Skeletal muscle tissue (tissue), 4 donors: ENCODE results near the gene BIRC6. TPM values are rescaled to one million over a fixed set of nuclear protein-coding genes. Genes with fewer than 3 reads are reported as not detected.
A peak's percentile ranks its signal among the peaks of the same experiment; 100 is the strongest.

Experiments used
- H3K27ac ChIP-seq: one replicate; pipeline ENCODE4 v1.7.0; 2013; ENCODE audit warnings: mild to moderate bottlenecking, low read depth, low read length, inconsistent platforms
- H3K27me3 ChIP-seq, 3 donors: one replicate each; pipeline ENCODE4 v1.7.0; 2013; ENCODE audit warnings: low read length in 3 of 3; ENCODE audit not compliant: control insufficient read depth in 3 of 3, insufficient read depth in 3 of 3
- H3K36me3 ChIP-seq, 3 donors: one replicate each; pipeline ENCODE4 v1.7.0; 2013; ENCODE audit warnings: low read length in 3 of 3; ENCODE audit not compliant: control insufficient read depth in 3 of 3, insufficient read depth in 3 of 3
- H3K4me1 ChIP-seq, 3 donors: one replicate each; pipeline ENCODE4 v1.7.0; 2013; ENCODE audit warnings: low read length in 3 of 3, mild to moderate bottlenecking in 3 of 3; ENCODE audit not compliant: control insufficient read depth in 3 of 3, insufficient read depth in 3 of 3
- H3K4me3 ChIP-seq, 3 donors: one replicate each; pipeline ENCODE4 v1.7.0; 2013; ENCODE audit warnings: low read length in 3 of 3
- H3K9ac ChIP-seq, 3 donors: one replicate each; pipeline ENCODE4 v1.7.0; 2013; ENCODE audit warnings: low read length in 3 of 3, mild to moderate bottlenecking in 3 of 3, moderate library complexity in 2 of 3, low read depth in 1 of 3
- H3K9me3 ChIP-seq, 3 donors: one replicate each; pipeline ENCODE4 v1.7.0; 2013; ENCODE audit warnings: low read length in 3 of 3; ENCODE audit not compliant: control insufficient read depth in 3 of 3
- total RNA-seq: library from RNA; depleted of rRNA; stranded (reverse); fragments of >200 nt; gene quantifications from one replicate; pipeline ENCODE4 v1.2.3, GENCODE V29; 2014
- donor health status: Osteomylitis.

Gene BIRC6
- total RNA-seq, 1 donor from 2014 or later, result 216 TPM

GRCh38 chr2:32403782-32404181 lies 47.0 kb downstream of the BIRC6 start:
- Histone ChIP-seq H3K4me1 (peaks cover 0 to 3% (median 2%) of the 10 kb centered on the region in 3 donors), H3K36me3 (peaks cover 4 to 18% (median 9%) of the 10 kb centered on the region in 3 donors), H3K27me3 (no peaks in the 10 kb centered on the region), H3K9me3 (no peaks in the 10 kb centered on the region), H3K9ac (no peak overlapping the region), H3K4me3 (no peak overlapping the region), H3K27ac (no peak overlapping the region)

- peaks cover 2 to 13% (median 9%) of the 10 kb centered on the region in 3 donors for H3K36me3 ChIP-seq
- H3K4me1 ChIP-seq, result peaks cover 0 to 3% (median 2%) of the 10 kb centered on the region in 3 donors
Measured at GRCh38 chr2:32404691-32405090, 47.9 kb downstream of the BIRC6 start.

GRCh38 chr2:32416519-32416918 lies 59.7 kb downstream of the BIRC6 start:
- no peaks in the 10 kb centered on the region for H3K4me1 ChIP-seq
- H3K4me3 ChIP-seq, result no peak overlapping the region
- no peaks in the 10 kb centered on the region for H3K27me3 ChIP-seq
- H3K36me3 ChIP-seq, result peaks cover 4 to 17% (median 7%) of the 10 kb centered on the region in 3 donors
- no peak overlapping the region for H3K27ac ChIP-seq
- H3K9me3 ChIP-seq, result no peaks in the 10 kb centered on the region
- H3K9ac ChIP-seq, result no peak overlapping the region

More at GRCh38 chr2:32404691-32405090, 47.9 kb downstream of the BIRC6 start:
- Histone ChIP-seq H3K27ac (no peak overlapping the region), H3K27me3 (no peaks in the 10 kb centered on the region), H3K4me3 (no peak overlapping the region), H3K9me3 (no peaks in the 10 kb centered on the region), H3K9ac (no peak overlapping the region)

GRCh38 chr2:32417659-32418058 lies 60.8 kb downstream of the BIRC6 start:
- no peak overlapping the region for H3K9ac ChIP-seq
- H3K4me3 ChIP-seq, result no peak overlapping the region
- H3K9me3 ChIP-seq, result no peaks in the 10 kb centered on the region
- no peaks in the 10 kb centered on the region for H3K27me3 ChIP-seq
- H3K36me3 ChIP-seq, result peaks cover 4 to 17% (median 7%) of the 10 kb centered on the region in 3 donors
- H3K4me1 ChIP-seq, result no peaks in the 10 kb centered on the region
- no peak overlapping the region for H3K27ac ChIP-seq

DNA sequence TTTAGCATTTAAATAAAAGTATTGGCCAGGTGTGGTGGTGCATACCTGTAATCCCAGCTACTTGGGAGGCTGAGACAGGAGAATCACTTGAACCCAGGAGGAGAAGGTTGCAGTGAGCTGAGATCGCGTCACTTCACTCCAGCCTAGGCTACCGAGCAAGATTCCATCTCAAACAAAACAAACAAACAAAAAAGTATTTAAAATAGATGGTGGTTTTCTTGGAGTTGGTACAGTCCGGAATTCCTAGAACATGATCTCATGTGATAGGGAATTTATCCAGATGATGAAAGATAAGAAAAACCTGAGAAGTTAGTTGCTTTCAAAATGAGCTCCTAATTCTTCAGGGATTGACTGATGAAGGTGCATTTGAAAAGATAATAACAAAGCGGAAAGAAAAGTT lies 62.0 kb downstream of the BIRC6 start:
- no peak overlapping the region for H3K4me3 ChIP-seq
- H3K9me3 ChIP-seq, result no peaks in the 10 kb centered on the region
- H3K27me3 ChIP-seq, result no peaks in the 10 kb centered on the region
- H3K36me3 ChIP-seq, result peaks cover 4 to 17% (median 7%) of the 10 kb centered on the region in 3 donors
- H3K9ac ChIP-seq, result no peak overlapping the region
- no peak overlapping the region for H3K27ac ChIP-seq
- no peaks in the 10 kb centered on the region for H3K4me1 ChIP-seq

DNA sequence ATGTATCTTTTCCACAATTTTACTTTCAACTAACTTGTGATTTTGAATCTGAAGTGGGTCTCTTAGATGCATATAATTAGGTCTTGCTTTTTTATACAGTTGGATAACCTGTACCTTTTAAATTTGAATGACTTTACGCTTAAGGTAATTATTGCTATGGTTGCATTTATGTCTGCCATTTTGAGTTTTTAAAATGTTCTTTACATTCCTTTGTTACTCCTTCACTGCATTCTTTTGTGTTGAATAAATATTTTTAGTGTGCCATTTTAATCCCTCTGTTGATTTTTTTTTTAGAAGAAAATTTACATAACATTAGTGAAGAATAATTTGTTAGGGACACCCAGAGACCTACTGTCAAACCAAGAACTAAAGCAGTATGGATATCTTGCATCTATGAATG lies 65.3 kb downstream of the BIRC6 start:
- no peaks in the 10 kb centered on the region for H3K27me3 ChIP-seq
- H3K36me3 ChIP-seq, result no peaks in the 10 kb centered on the region
- no peak overlapping the region for H3K4me3 ChIP-seq
- H3K9me3 ChIP-seq, result no peaks in the 10 kb centered on the region
- no peak overlapping the region for H3K27ac ChIP-seq
- H3K9ac ChIP-seq, result no peak overlapping the region
- peaks cover 6 to 9% (median 6%) of the 10 kb centered on the region in 3 donors for H3K4me1 ChIP-seq

DNA sequence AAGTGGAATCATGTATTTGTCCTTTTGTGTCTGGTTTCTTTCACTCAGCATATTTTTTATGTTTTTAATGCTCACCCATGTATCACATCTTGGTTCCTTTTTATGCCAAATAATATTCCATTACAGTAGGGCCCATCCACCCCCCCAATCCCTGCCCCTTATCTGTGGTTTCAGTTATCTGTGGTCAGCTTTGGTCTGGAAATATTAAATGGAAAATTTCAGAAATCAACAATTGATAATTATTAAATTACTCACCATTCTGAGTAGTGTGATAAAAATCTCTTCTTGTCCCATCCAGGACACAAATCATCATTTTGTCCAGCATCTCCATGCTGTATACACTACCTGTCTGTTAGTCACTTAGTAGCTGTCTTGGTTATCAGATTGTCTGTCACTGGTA lies 66.7 kb downstream of the BIRC6 start:
- H3K9ac ChIP-seq, result no peak overlapping the region
- no peaks in the 10 kb centered on the region for H3K27me3 ChIP-seq
- no peaks in the 10 kb centered on the region for H3K9me3 ChIP-seq
- H3K27ac ChIP-seq, result no peak overlapping the region
- no peak overlapping the region for H3K4me3 ChIP-seq
- peaks cover 10 to 19% (median 15%) of the 10 kb centered on the region in 3 donors for H3K4me1 ChIP-seq
- H3K36me3 ChIP-seq, result no peaks in the 10 kb centered on the region

GRCh38 chr2:32424739-32425138 lies 67.9 kb downstream of the BIRC6 start:
- no peaks in the 10 kb centered on the region for H3K9me3 ChIP-seq
- H3K36me3 ChIP-seq, result no peaks in the 10 kb centered on the region
- no peak overlapping the region for H3K4me3 ChIP-seq
- H3K4me1 ChIP-seq, result peaks cover 10 to 19% (median 15%) of the 10 kb centered on the region in 3 donors
- no peak overlapping the region for H3K9ac ChIP-seq
- H3K27me3 ChIP-seq, result no peaks in the 10 kb centered on the region
- no peak overlapping the region for H3K27ac ChIP-seq

DNA sequence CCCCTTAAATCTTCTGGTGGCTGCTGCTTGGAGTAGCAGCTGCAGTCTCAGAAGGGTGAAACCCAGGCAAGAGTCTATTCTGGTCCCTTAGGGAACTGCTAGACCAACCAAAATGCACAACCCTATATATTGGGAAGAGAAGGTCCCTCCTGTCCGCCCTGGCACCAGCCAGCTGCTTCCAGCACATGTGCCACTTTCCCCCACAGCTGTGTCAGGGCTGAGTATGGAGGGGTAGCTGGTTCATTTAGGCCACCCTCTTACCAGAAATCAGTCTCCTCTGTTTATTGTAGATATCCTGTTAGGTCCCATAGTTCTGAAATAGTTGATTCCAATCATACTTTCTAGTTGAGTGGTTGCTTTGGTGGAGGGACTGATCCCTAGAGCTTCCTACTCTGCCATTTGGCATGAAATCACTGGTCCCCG lies 68.9 kb downstream of the BIRC6 start:
- Histone ChIP-seq H3K9me3 (no peaks in the 10 kb centered on the region), H3K4me3 (peak overlapping the region in 1 of 3 donors; percentile 32), H3K9ac (peak overlapping the region in 1 of 3 donors; percentile 55), H3K4me1 (peaks cover 10 to 19% (median 15%) of the 10 kb centered on the region in 3 donors), H3K36me3 (peaks cover 0 to under 1% (median 0%) of the 10 kb centered on the region in 3 donors), H3K27me3 (no peaks in the 10 kb centered on the region), H3K27ac (peak overlapping the region; percentile 56)

DNA sequence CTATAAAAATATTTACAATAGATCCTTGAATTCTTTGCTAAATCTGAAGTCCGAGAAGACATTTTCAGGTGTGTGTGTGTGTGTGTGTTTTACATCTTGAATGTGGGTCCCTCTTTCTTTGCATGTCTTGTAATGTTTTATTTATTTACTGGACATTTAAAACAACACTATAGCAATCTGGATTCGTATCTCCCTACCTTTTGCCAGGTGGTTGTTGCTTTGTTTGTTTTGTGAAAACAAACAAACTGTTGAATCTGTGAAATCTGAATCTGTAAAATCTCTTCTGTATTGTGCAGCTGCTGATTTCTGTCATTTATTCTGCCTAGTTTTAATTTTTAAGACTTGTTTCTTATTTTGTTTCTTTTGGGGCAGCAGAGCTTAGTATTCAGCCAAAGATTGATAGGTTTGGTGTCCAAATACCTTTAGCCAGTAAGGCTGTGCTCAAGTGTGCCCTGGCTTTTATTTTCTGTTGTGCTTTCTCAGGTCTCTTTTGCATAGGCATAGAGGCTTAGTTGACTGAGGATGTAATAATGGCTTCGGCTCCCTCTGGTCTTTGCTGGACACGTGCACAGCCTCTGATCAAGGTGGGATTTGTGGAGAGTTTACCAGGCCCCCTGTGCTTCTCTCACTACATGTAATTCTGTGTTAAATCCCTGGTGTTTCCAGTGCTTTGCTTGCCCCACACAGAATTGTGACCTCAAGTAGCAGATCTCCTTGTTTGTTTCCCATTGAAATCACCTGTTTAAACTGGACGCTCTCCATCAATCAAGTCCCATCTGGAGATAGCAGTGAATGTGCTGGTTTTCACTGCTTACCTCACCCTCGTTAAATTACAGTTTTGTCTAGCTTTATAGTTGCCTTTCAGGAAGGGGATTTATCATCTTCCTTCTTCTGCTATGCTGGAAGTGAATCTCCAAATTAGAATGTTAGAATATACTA lies 71.1 kb downstream of the BIRC6 start:
- no peaks in the 10 kb centered on the region for H3K9me3 ChIP-seq
- H3K4me1 ChIP-seq, result peaks cover 10 to 19% (median 15%) of the 10 kb centered on the region in 3 donors
- peaks cover 0 to 10% (median 4%) of the 10 kb centered on the region in 3 donors for H3K36me3 ChIP-seq
- no peak overlapping the region for H3K4me3 ChIP-seq
- no peaks in the 10 kb centered on the region for H3K27me3 ChIP-seq
- peak overlapping the region; percentile 31 for H3K27ac ChIP-seq
- no peak overlapping the region for H3K9ac ChIP-seq
